Neuronal stem cell (in vitro differentiated cells): Measurements from ENCODE around the gene DOCK4.

ENCODE experiments used
- DNase-seq: peaks from one replicate; pipeline ENCODE4 v3.0.0-alpha.2; 2013; ENCODE audit warnings: low spot score
- H2AFZ ChIP-seq: one replicate; pipeline ENCODE4 v1.6.1; 2013; ENCODE audit warnings: mild to moderate bottlenecking, low read length, inconsistent platforms
- H2AK5ac ChIP-seq: 2 replicates; pipeline ENCODE4 v1.6.1; 2013; ENCODE audit warnings: low read depth, mild to moderate bottlenecking, inconsistent platforms, low read length, moderate library complexity, mixed read lengths
- H2BK120ac ChIP-seq: 2 replicates; pipeline ENCODE4 v1.6.1; 2013; ENCODE audit warnings: low read depth, mild to moderate bottlenecking, inconsistent platforms, low read length, moderate library complexity, mixed read lengths
- H2BK12ac ChIP-seq: one replicate; pipeline ENCODE4 v1.6.1; 2013; ENCODE audit warnings: low read length, inconsistent platforms
- H2BK15ac ChIP-seq: 2 replicates; pipeline ENCODE4 v1.6.1; 2013; ENCODE audit warnings: mild to moderate bottlenecking, low read length, inconsistent platforms, mixed read lengths
- H2BK5ac ChIP-seq: one replicate; pipeline ENCODE4 v1.6.1; 2013; ENCODE audit warnings: inconsistent platforms, mild to moderate bottlenecking, low read length, moderate library complexity
- H3K14ac ChIP-seq: one replicate; pipeline ENCODE4 v1.6.1; 2013; ENCODE audit warnings: low read length, inconsistent platforms
- H3K18ac ChIP-seq: 2 replicates; pipeline ENCODE4 v1.6.1; 2013; ENCODE audit warnings: low read length, inconsistent platforms
- H3K23ac ChIP-seq: 2 replicates; pipeline ENCODE4 v1.6.1; 2013; ENCODE audit warnings: low read depth, mild to moderate bottlenecking, mixed read lengths, low read length, inconsistent platforms; ENCODE audit not compliant: poor library complexity
- H3K27ac ChIP-seq: replicated peaks from 3 replicates; pipeline ENCODE4 v1.5.1; 2013; ENCODE audit warnings: low read length, inconsistent platforms
- H3K27me3 ChIP-seq, 3 experiments: 2 replicates each; pipeline ENCODE4 v1.6.1; 2013; ENCODE audit warnings: low read length in 3 of 3, mild to moderate bottlenecking in 2 of 3, inconsistent platforms in 1 of 3, low read depth in 1 of 3, mixed read lengths in 1 of 3, moderate library complexity in 1 of 3; ENCODE audit not compliant: control insufficient read depth in 3 of 3, insufficient read depth in 3 of 3
- H3K36me3 ChIP-seq, 2 donors: replicated peaks in 1 of 2; 2 replicates each; pipeline ENCODE4 v1.6.1; 2013; ENCODE audit warnings: low read length in 2 of 2; ENCODE audit not compliant: control insufficient read depth in 2 of 2, insufficient read depth in 2 of 2
- H3K4ac ChIP-seq: 2 replicates; pipeline ENCODE4 v1.6.1; 2013; ENCODE audit warnings: inconsistent platforms, mild to moderate bottlenecking, low read length, moderate library complexity
- H3K4me1 ChIP-seq, 2 donors: 1 replicate in 1 of 2; 2 replicates in 1 of 2; pipeline ENCODE4 v1.6.1; 2013; ENCODE audit warnings: low read length in 2 of 2, low read depth in 1 of 2; ENCODE audit not compliant: control insufficient read depth in 2 of 2, insufficient read depth in 1 of 2
- H3K4me2 ChIP-seq: one replicate; pipeline ENCODE4 v1.6.1; 2013; ENCODE audit warnings: mild to moderate bottlenecking, low read length, inconsistent platforms; ENCODE audit not compliant: insufficient read depth, poor library complexity, severe bottlenecking
- H3K4me3 ChIP-seq, 2 donors: 2 replicates each; pipeline ENCODE4 v1.5.1; 2013; ENCODE audit warnings: low read length in 2 of 2, mild to moderate bottlenecking in 2 of 2, inconsistent platforms in 1 of 2, moderate library complexity in 1 of 2
- H3K79me1 ChIP-seq: one replicate; pipeline ENCODE4 v1.6.1; 2013; ENCODE audit warnings: low read depth, mild to moderate bottlenecking, inconsistent platforms, low read length, moderate library complexity
- H3K9ac ChIP-seq: one replicate; pipeline ENCODE4 v1.6.1; 2013; ENCODE audit warnings: mild to moderate bottlenecking, low read depth, low read length, inconsistent platforms; ENCODE audit not compliant: poor library complexity
- H3K9me3 ChIP-seq, 2 donors: replicated peaks in 1 of 2; 2 replicates each; pipeline versions ENCODE3 to v1.6.1; 2013; ENCODE audit warnings: low read length in 2 of 2, mild to moderate bottlenecking in 2 of 2, inconsistent platforms in 1 of 2, low read depth in 1 of 2, mixed read lengths in 1 of 2, moderate library complexity in 1 of 2; ENCODE audit not compliant: control insufficient read depth in 2 of 2, insufficient read depth in 1 of 2
- H4K8ac ChIP-seq: one replicate; pipeline ENCODE4 v1.6.1; 2013; ENCODE audit warnings: low read depth, mild to moderate bottlenecking, inconsistent platforms, low read length, moderate library complexity
- H4K91ac ChIP-seq: one replicate; pipeline ENCODE4 v1.6.1; 2013; ENCODE audit warnings: low read length, low read depth, mild to moderate bottlenecking, inconsistent platforms; ENCODE audit not compliant: poor library complexity
- WGBS, 2 donors: extraction: QIAGEN DNeasy Blood & Tissue Kit; methylation state at CpG; one replicate each; pipeline ENCODE4 v1.1.7; 2013; ENCODE audit warnings: missing lambda C conversion rate in 2 of 2, mixed read lengths in 1 of 2; ENCODE audit not compliant: insufficient read length in 2 of 2, insufficient replicate concordance in 1 of 2; ENCODE audit errors: extremely low coverage in 2 of 2; 5-methylcytosine and 5-hydroxymethylcytosine counted together

DOCK4 gene

GRCh38 chr7:111747718-111748117, 458.5 kb downstream of the DOCK4 start:
- H3K9ac ChIP-seq = no peak overlapping the region

GRCh38 chr7:111746950-111747349, 459.2 kb downstream of the DOCK4 start:
- no peaks in the 10 kb centered on the region for H3K27me3 ChIP-seq
- no peak for DNase-seq
- no peak overlapping the region for H4K91ac ChIP-seq
- peaks cover 3 to 22% of the 10 kb centered on the region in 2 donors for H3K9me3 ChIP-seq
- H3K4ac ChIP-seq = no peak overlapping the region
- H2AK5ac ChIP-seq = no peak overlapping the region
- H3K79me1 ChIP-seq = no peaks in the 10 kb centered on the region
- WGBS, 2 donors = no CpG with 5 or more reads among the region's 4 CpGs
- H2BK15ac ChIP-seq = no peak overlapping the region
- no peak overlapping the region for H2BK120ac ChIP-seq
- no peak overlapping the region for H4K8ac ChIP-seq
- no peak overlapping the region for H3K4me3 ChIP-seq
- H3K14ac ChIP-seq = no peak overlapping the region
- no peak overlapping the region for H3K18ac ChIP-seq
- H2AFZ ChIP-seq = no peak overlapping the region
- H2BK12ac ChIP-seq = no peak overlapping the region
- no peak overlapping the region for H3K4me2 ChIP-seq
- H3K27ac ChIP-seq = no peak overlapping the region
- H3K9ac ChIP-seq = no peak overlapping the region
- peaks cover 3 to 27% of the 10 kb centered on the region in 2 donors for H3K36me3 ChIP-seq
- peaks cover 2 to 9% of the 10 kb centered on the region in 2 donors for H3K4me1 ChIP-seq
- no peak overlapping the region for H2BK5ac ChIP-seq
- no peak overlapping the region for H3K23ac ChIP-seq

More at GRCh38 chr7:111747718-111748117, 458.5 kb downstream of the DOCK4 start:
- Histone ChIP-seq H2BK15ac (no peak overlapping the region), H2BK12ac (no peak overlapping the region), H4K91ac (no peak overlapping the region), H2BK120ac (no peak overlapping the region), H3K79me1 (no peaks in the 10 kb centered on the region), H3K14ac (no peak overlapping the region), H3K36me3 (peaks cover 3 to 27% of the 10 kb centered on the region in 2 donors), H4K8ac (no peak overlapping the region), H3K9me3 (peaks cover 3 to 22% of the 10 kb centered on the region in 2 donors), H3K4ac (no peak overlapping the region), H2AK5ac (no peak overlapping the region), H3K4me1 (peaks cover 2 to 8% of the 10 kb centered on the region in 2 donors), H3K27me3 (no peaks in the 10 kb centered on the region), H3K4me3 (no peak overlapping the region), H3K23ac (no peak overlapping the region), H2AFZ (no peak overlapping the region), H3K18ac (no peak overlapping the region), H3K27ac (no peak overlapping the region), H3K4me2 (no peak overlapping the region), H2BK5ac (no peak overlapping the region)
- DNase-seq = no peak

- no peak overlapping the region for H3K27ac ChIP-seq
- H2BK12ac ChIP-seq = no peak overlapping the region
- peaks cover 2 to 9% of the 10 kb centered on the region in 2 donors for H3K4me1 ChIP-seq
- no peak overlapping the region for H3K23ac ChIP-seq
- no peak overlapping the region for H2BK15ac ChIP-seq
- no peak overlapping the region for H4K91ac ChIP-seq
- no peak overlapping the region for H2BK120ac ChIP-seq
- H3K4me3 ChIP-seq = no peak overlapping the region
- H2BK5ac ChIP-seq = no peak overlapping the region
- peaks cover 3 to 39% of the 10 kb centered on the region in 2 donors for H3K36me3 ChIP-seq
- no peaks in the 10 kb centered on the region for H3K27me3 ChIP-seq
- no peak for DNase-seq
- no peak overlapping the region for H3K4ac ChIP-seq
- peaks cover 3 to 22% of the 10 kb centered on the region in 2 donors for H3K9me3 ChIP-seq
- H3K18ac ChIP-seq = no peak overlapping the region
- no peak overlapping the region for H2AK5ac ChIP-seq
- no peaks in the 10 kb centered on the region for H3K79me1 ChIP-seq
- WGBS, 2 donors = no CpG with 5 or more reads among the region's 2 CpGs
- no peak overlapping the region for H4K8ac ChIP-seq
- H2AFZ ChIP-seq = no peak overlapping the region
- H3K9ac ChIP-seq = no peak overlapping the region
- no peak overlapping the region for H3K4me2 ChIP-seq
- no peak overlapping the region for H3K14ac ChIP-seq
These were observed 461.6 kb downstream of the DOCK4 start for GRCh38 chr7:111744501-111745155.

GRCh38 chr7:111743244-111743847, 462.9 kb downstream of the DOCK4 start:
- Histone ChIP-seq H3K36me3 (peaks cover 3 to 48% of the 10 kb centered on the region in 2 donors), H2BK15ac (no peak overlapping the region), H2AK5ac (no peak overlapping the region), H2BK12ac (no peak overlapping the region), H3K27ac (no peak overlapping the region), H3K23ac (no peak overlapping the region), H2BK120ac (no peak overlapping the region), H3K14ac (no peak overlapping the region), H3K9ac (no peak overlapping the region), H3K4me3 (no peak overlapping the region), H4K91ac (no peak overlapping the region), H3K27me3 (no peaks in the 10 kb centered on the region), H3K4me1 (peaks cover 2 to 9% of the 10 kb centered on the region in 2 donors), H2BK5ac (no peak overlapping the region), H3K79me1 (no peaks in the 10 kb centered on the region), H3K9me3 (peaks cover 3 to 19% of the 10 kb centered on the region in 2 donors), H3K18ac (no peak overlapping the region), H3K4me2 (no peak overlapping the region), H4K8ac (no peak overlapping the region), H3K4ac (no peak overlapping the region), H2AFZ (no peak overlapping the region)
- no CpG with 5 or more reads among the region's 7 CpGs for WGBS, 2 donors
- DNase-seq = no peak
